ENCODE data around the gene PHACTR1.

Gene PHACTR1

GRCh38 chr6:13274707-13275434 is 558.3 kb downstream of the PHACTR1 start:
- no peak for DNase-seq

DNA sequence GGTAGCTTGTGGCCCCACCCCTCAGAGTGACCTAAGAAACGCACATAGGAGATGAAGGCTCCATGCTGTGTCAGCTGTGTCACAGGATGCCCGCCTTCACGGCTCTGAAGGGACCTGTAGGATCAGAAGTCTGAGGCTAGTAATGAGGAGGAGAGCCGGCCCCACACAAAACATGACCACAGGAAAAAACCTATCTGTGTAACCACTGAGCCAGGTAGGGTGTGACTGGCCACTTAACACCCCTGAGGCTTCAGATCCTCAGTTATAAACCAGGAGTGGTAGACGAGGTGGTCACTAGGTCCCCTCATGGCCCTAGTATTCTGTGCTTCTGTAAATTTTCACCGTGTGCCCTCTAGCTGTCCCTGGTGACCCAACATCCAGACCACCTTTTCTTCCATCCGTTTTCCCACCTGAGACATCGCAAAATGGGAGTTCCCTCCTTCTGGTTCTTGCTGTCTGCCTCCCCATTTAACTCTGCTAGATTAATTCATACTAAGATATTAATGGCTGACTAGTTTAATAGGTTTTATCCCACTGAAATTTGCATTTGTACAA is 558.9 kb downstream of the PHACTR1 start:
- no peak for DNase-seq

GRCh38 chr6:13277231-13277630 is 560.7 kb downstream of the PHACTR1 start:
- no peak for DNase-seq

DNA sequence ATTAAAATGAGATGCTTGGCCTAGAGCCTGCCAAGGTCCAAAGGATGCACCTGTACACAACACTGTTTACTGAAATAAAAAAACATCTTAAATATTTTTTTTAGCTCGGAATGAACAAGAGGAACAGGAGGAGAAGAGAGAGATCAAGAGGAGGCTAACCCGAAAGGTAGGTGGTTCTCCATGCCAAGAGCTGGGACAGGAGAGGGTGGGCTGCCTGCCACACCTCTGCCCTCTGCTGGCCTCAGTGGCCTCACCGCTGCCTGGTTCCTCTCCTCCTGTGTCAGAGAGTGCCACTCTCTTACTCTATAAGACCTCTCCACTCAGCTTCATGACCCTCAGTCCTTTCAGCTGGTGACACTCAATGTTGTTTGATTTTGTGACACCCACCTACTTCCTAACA is 561.6 kb downstream of the PHACTR1 start:
- no peak for DNase-seq

GRCh38 chr6:13278991-13279390 is 562.4 kb downstream of the PHACTR1 start:
- DNase-seq: no peak

DNA sequence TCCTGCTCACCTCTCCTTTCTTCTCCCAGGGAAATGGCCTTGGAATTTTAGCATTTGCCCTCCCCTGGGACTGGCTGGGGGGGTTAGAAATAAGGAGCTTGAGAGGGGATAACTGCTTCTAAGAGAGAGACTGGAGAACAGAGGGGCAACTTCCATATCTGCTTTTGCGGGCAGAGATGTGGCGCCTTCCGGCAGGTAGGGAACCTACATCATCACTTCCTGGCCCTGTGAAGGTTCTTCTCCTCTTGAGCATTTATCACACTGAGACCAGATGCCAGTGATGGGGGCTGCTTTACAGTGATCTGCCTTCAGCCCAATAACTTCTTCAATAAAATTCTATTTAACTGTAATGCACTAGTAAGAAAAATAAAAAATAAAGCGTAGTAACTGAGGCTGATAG is 563.7 kb downstream of the PHACTR1 start:
- no peak for DNase-seq

- DNase-seq: no peak
Measured at GRCh38 chr6:13281686-13282085, 565.1 kb downstream of the PHACTR1 start.

GRCh38 chr6:13282393-13283069 is 566.0 kb downstream of the PHACTR1 start:
- no peak for DNase-seq

GRCh38 chr6:13283331-13283730 is 566.8 kb downstream of the PHACTR1 start:
- no peak for DNase-seq

GRCh38 chr6:13284646-13285045 is 568.1 kb downstream of the PHACTR1 start:
- no peak for DNase-seq

DNA sequence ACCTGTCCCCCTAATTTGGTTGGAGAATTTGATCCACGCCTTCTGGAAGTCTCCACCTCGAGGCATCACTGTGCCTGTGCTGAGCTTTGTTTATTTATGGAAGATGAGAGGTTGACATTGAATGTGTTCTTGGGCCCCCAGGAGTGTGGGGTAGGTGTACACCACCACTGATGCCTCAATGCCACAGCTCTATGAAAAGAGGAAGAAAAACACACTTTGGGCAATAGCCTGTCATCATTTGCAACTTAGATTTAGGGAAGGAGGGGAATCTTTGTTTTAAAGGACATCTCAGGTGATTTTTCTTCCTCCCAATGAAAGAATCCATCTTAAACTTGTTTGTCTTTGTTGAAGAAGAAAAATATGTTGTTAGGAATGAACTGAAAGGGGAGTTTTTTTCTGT is 569.1 kb downstream of the PHACTR1 start:
- no peak for DNase-seq

- DNase-seq: no peak
Measured at GRCh38 chr6:13286181-13286580, 569.6 kb downstream of the PHACTR1 start.

DNA sequence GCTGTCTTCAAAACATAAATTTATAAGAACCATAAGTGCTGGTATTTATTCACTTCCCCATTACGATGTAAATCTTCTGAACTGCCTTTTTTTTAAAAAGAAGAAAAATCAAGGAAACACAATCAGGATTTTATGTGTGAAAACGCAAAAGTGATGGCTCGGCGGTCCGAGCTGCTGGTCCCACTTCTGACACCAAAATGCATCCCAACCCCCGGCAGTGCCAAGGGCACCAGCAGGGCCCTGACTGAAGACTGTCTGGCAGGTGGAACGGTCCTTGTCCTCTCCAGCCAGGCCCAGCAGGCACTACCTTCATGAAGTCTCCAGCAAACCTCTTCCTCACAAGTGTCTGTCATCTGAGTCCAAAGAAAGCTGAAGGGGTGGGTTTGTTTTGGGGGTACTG is 570.5 kb downstream of the PHACTR1 start:
- no peak for DNase-seq

DNA sequence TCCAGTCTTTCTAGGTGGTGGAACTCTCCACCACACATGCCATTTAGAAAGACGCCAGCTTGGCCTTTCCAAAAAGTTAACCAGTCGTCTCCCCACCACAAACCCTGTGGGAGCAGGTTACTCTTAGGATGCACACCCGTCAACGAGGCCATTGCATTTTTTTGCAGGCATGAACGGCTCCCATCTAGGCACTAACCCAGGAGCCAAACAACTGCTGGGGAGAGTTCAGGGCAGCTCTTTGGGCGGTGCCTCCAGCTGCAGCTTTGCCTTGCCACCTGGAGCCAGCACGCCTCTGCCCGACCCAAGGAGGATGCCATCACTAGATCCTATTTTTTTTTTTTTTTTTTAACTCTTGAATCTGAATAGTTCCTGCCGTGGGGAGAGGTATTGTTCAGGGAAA is 571.9 kb downstream of the PHACTR1 start:
- DNase-seq: no peak

DNA sequence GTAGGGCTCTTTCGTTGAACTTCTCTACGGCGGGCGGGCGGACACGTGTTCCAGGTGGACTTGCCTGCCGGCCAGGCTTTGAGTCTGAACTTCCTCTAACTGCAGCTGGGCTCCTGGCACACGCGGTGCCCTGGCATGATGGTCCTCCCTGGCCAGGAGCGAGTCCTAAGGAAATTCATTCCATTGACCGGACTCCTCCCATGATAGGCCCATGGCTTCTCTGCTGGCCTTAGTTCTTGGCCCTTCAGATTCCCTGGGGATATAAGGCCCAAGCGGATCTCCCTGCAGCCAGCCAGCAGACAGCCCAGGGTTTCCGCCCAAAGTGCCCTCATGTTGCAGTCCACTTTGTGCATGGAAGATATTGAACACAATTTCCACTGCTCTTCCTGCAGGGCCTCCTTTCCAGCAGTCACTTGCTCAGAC is 572.4 kb downstream of the PHACTR1 start:
- no peak for DNase-seq

DNA sequence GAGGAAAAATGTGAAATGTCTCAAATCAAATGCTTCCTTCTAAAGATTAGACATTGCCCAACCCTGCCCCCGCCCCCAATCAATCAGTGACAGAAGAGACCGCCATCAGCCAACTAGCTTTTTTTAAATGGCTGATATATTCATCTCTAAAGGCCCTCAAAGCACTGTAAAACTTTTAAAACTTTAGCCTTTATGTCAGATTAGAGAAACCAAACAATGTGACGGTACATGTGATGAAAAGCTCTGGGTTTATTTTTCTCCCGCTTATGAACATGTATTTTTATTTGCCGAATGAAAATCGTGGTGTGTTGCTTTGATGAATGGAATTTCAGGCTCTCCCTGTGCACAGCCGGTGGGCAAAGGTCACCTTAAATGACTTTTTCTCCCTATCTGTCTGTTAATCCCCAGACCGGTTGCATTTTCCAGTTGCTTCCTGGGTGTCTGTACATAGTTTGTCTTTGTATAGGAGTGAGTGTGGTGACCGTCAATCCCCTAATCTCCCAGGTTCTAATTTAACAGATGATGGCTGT is 573.3 kb downstream of the PHACTR1 start:
- DNase-seq: no peak

- no peak for DNase-seq
Measured at GRCh38 chr6:13290335-13290734, 573.8 kb downstream of the PHACTR1 start.

GRCh38 chr6:13292774-13293173 is 576.2 kb downstream of the PHACTR1 start:
- no peak for DNase-seq

DNA sequence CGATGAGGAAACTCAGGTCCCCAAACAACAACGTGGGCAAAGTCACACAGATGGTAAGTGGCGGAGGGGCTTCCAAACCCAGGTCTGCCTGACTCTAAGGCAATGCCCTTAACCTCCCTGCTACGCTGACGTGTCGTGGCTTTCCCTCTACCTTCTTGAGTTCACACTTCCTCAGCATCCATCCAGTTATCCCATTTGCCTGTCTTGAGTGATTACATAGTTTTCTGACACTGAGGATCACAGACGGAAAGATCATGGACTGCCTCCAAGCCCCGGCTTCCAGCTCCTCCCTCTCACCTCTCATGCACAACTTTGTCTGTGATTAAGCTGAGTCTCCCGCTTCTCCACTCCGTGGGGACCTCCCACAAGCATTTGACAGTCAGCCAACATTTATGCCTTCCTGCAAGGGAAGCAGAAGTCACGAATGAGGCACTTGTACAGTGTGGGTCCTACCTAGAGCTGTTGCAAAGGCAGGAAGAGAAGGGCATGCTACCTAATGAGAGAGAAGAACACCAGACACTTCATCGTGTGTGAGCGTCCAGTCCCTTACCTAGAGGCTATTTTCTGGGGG is 578.0 kb downstream of the PHACTR1 start:
- no peak for DNase-seq

DNA sequence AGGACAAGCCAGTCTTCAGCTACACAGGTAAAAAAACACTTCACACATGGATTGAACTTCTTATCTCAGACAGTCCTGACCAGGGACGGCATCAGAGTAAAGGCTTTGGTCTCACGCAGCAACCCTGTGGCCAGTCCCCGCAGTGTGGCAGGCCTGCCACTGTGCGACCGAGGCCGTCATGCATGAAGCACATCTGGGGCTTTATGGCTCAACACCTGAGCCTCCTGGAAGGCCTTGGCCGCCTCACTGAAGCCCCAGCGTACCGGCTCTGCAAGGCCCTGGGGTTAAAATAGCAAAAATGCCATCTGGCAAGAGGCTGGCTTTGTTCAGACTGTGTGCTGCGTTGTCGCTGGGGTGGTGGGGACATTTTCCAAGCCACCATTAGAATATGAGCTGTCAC is 579.0 kb downstream of the PHACTR1 start:
- DNase-seq: no peak

GRCh38 chr6:13296536-13296997 is 580.0 kb downstream of the PHACTR1 start:
- no peak for DNase-seq

DNA sequence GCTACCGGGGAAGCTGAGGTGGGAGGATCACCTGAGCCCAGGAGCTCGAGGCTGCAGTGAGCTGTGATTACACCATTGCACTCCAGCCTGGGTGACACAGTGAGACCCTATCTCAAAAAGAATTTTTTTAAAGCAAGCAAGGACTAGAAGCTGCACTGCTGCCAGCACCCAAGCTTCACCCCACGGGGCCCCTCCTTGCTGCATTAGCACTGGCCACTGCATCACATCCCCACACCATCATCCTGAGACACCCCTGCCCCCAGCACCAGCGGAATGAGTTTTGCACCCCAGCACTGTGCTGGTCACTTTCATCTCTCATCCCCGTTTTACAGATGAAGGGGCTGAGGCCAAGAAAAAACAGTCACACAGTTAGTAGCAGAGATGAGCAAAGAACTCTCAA is 580.8 kb downstream of the PHACTR1 start:
- DNase-seq: no peak

- DNase-seq: no peak
Measured at GRCh38 chr6:13298446-13298845, 581.9 kb downstream of the PHACTR1 start.

DNA sequence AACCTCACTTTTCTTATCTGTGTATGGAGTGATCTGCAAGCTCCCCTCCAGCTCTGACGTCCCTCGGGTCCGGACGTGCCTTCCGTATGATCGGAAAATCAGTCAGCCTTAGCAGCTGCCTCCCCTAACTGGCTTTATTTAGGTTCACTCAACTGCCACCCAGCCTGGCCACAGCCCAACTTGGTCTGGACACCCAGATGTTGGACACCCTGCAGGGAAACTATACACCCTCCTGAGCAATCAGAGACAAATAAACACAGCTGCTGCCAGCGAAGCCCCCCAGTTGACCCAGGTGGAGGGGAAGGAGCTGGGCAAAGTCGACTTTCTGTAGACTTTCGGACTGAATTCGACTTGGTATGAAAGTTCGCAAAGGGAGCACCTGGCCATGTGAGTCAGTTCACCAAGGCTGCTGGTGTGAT is 582.8 kb downstream of the PHACTR1 start:
- DNase-seq: no peak

Data from activated naive CD4-positive, alpha-beta T cell (primary cell).